ENCODE measurements around the gene DNPH1.

DNPH1 gene

DNA sequence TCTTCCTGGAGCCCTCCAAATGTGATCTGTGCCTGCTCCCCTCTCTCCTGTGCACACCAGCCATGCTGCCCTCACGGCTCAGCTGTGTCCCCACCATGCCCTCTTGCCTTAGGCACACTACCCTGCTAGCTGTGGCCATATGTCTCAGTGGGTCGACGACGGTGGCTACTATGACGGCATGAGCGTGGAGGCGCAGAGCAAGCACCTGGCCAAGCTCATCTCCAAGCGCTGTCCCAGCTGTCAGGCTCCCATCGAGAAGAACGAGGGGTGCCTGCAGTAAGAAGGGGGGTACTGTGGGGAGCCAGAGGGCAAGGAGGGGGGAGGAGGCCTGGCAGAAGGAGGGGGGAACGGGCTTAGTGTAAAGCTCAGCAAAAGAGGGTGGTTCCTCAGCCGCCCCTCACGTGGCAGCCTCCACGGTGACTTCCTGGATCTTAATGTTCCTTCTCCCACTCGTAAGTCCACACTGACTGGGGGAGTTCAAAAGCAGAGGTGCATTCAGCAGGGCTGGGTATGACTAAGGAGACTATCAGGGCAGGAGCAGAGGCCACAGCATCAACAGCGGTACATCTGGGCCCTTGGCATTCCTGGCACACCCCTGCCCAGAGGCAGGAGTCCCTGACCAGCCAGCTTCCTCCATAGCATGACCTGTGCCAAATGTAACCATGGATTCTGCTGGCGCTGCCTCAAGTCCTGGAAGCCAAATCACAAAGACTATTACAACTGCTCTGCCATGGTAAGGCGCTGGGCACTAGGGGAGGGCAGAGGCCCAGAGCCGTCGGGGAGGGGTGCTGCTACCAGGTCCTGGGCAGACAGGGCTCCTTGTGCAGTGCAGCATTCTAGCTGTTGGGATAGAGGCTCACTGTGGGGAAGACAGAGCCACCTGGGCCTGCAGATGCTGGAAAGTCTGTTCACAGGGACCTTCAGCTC lies 8.0 kb downstream of the DNPH1 start:
- no peaks in the 10 kb centered on the region for H3K27me3 Mint-ChIP-seq
- CTCF ChIA-PET: interaction anchor here (0.6 kb wide), 1 partner anchor 43 kb away, joined by 5 read pairs; no protein-coding TSS in a partner anchor
- H3K9me3 Mint-ChIP-seq: no peaks in the 10 kb centered on the region
- H3K27ac Mint-ChIP-seq: peak overlapping the region; percentile 70
- peaks cover 34% of the 10 kb centered on the region for H3K4me1 Mint-ChIP-seq
- H3K36me3 Mint-ChIP-seq: peaks cover 32% of the 10 kb centered on the region
- no peak overlapping the region for H3K4me3 Mint-ChIP-seq
- DNase-seq: no peak

DNA sequence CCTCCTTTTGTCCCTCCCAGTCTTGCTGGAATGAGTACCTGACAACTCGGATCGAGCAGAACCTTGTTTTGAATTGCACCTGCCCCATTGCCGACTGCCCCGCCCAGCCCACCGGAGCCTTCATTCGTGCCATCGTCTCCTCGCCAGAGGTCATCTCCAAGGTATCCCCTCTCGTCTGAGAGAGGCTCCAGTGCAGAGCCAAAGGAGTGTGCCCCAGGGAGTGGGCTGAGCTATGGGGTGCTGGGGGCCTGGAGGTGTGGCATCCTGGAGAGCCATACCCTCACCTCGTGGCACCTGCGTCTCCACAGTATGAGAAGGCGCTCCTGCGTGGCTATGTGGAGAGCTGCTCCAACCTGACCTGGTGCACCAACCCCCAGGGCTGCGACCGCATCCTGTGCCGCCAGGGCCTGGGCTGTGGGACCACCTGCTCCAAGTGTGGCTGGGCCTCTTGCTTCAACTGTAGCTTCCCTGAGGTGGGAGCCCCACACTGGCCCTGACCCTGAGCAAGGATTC lies 8.8 kb downstream of the DNPH1 start:
- H3K9me3 Mint-ChIP-seq: no peaks in the 10 kb centered on the region
- H3K27me3 Mint-ChIP-seq: no peaks in the 10 kb centered on the region
- no peak overlapping the region for H3K4me3 Mint-ChIP-seq
- H3K27ac Mint-ChIP-seq: no peak overlapping the region
- DNase-seq: no peak
- CTCF ChIA-PET: interaction anchor here (0.6 kb wide), 1 partner anchor 43 kb away, joined by 5 read pairs; no protein-coding TSS in a partner anchor
- peaks cover 26% of the 10 kb centered on the region for H3K4me1 Mint-ChIP-seq
- peaks cover 30% of the 10 kb centered on the region for H3K36me3 Mint-ChIP-seq

DNA sequence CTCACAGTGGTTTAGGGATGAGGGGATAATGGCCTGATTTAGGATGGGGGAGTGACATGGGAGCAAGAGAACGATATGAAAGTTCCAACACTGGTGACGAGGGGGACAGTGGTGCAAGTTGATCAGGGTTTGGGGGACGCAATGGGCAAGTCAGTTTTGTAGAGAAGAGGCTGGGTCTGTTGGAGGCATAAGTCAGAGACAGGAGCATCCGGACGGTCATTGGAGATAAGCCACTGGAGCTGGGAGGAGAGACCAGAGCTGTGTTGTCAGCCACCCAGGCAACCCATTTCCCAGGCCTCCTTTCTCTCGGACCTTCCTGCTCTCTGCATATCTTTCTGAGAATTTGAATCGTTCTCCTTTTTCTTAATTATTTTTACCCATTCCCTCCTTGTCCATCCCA lies 9.5 kb downstream of the DNPH1 start:
- no peak for DNase-seq
- H3K27ac Mint-ChIP-seq: no peak overlapping the region
- no peak overlapping the region for H3K4me3 Mint-ChIP-seq
- H3K4me1 Mint-ChIP-seq: peaks cover 22% of the 10 kb centered on the region
- H3K36me3 Mint-ChIP-seq: peaks cover 32% of the 10 kb centered on the region
- CTCF ChIA-PET: no interaction called here
- H3K9me3 Mint-ChIP-seq: no peaks in the 10 kb centered on the region
- no peaks in the 10 kb centered on the region for H3K27me3 Mint-ChIP-seq

DNA sequence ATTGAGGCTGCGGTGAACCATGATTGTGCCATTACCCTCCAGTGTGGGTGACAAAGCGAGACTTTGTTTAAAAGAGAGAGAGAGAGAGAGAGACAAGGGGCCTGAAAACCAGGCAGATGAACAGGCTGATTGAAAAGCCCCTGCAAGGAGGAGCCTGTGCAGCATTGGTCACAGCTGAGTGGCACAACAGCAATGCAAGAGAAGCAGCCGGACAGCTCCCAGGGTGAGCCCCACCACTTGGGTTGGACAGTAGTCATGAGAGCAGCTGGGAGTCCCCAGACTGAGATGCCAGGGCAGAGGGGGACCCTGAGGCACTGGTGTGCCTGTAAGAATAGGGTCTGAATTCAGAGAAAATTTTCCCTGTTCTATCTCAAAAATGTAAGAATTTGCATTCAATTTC lies 10.2 kb downstream of the DNPH1 start:
- Mint-ChIP-seq H3K27me3 (no peaks in the 10 kb centered on the region), H3K27ac (no peak overlapping the region), H3K9me3 (no peaks in the 10 kb centered on the region), H3K4me1 (peaks cover 15% of the 10 kb centered on the region), H3K36me3 (peaks cover 26% of the 10 kb centered on the region), H3K4me3 (no peak overlapping the region)
- DNase-seq: no peak
- CTCF ChIA-PET: no interaction called here

DNA sequence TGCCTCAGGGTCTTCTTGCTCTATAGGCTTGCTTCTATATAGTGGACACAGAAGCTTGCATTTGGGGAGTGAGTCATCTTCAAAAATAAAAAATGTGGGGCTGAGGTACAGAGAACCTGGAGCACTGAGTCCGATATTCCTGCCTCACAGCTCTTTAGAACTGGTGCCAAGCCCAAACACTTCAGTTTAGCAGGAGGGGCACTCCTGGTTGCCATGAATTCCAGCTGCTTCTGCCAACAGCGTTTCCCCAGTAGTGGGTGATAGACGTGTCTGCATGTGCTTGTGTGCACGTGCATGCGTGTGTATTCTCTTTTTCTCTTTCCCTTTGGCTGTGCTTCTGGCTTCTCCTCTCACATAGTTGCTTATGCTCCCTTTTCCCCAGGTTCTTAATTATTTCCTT lies 11.9 kb downstream of the DNPH1 start:
- H3K9me3 Mint-ChIP-seq: no peaks in the 10 kb centered on the region
- CTCF ChIA-PET: interaction anchor here (2.6 kb wide), 1 partner anchor 12 kb away, joined by 6 read pairs; the partner anchor contains the start of gene DNPH1
- peaks cover 19% of the 10 kb centered on the region for H3K36me3 Mint-ChIP-seq
- no peaks in the 10 kb centered on the region for H3K27me3 Mint-ChIP-seq
- no peak for DNase-seq
- no peak overlapping the region for H3K27ac Mint-ChIP-seq
- H3K4me3 Mint-ChIP-seq: no peak overlapping the region
- H3K4me1 Mint-ChIP-seq: no peaks in the 10 kb centered on the region

DNA sequence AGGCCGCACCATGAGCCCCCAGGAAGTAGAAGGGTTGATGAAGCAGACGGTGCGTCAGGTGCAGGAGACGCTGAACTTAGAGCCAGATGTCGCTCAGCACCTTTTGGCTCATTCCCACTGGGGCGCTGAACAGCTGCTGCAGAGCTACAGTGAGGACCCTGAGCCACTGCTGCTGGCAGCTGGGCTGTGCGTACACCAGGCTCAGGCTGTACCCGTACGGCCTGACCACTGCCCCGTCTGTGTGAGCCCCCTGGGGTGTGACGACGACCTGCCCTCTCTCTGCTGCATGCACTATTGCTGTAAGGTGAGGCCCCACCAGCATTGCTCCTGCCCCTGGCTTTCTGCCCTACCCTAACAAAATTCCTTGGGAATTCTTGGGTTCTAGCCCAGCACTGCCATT lies 13.1 kb downstream of the DNPH1 start:
- H3K27ac Mint-ChIP-seq: no peak overlapping the region
- peaks cover 19% of the 10 kb centered on the region for H3K36me3 Mint-ChIP-seq
- H3K4me3 Mint-ChIP-seq: no peak overlapping the region
- H3K9me3 Mint-ChIP-seq: no peaks in the 10 kb centered on the region
- DNase-seq: no peak
- H3K4me1 Mint-ChIP-seq: no peaks in the 10 kb centered on the region
- no peaks in the 10 kb centered on the region for H3K27me3 Mint-ChIP-seq
- CTCF ChIA-PET: interaction anchor here (2.6 kb wide), 1 partner anchor 13 kb away, joined by 6 read pairs; the partner anchor contains the start of gene DNPH1

DNA sequence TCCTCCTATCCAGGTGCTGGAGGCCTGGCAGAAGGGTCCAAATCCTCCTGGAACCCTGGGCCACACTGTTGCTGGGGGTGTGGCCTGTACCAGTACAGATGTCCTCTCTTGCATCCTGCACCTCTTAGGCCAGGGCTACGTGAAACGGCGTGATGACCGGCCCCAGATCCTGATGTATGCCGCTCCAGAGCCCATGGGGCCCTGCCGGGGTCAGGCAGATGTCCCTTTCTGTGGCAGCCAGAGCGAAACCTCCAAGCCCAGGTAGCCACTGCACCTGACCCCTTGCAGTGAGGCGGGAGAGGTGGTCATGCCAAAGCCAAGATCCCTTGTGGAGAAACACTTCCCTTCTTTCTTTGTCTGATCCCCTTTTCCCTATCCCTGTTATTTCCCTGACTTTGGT lies 14.2 kb downstream of the DNPH1 start:
- Mint-ChIP-seq H3K4me1 (no peaks in the 10 kb centered on the region), H3K9me3 (no peaks in the 10 kb centered on the region), H3K27me3 (no peaks in the 10 kb centered on the region), H3K36me3 (peaks cover 17% of the 10 kb centered on the region), H3K27ac (no peak overlapping the region), H3K4me3 (no peak overlapping the region)
- CTCF ChIA-PET: interaction anchor here (2.6 kb wide), 1 partner anchor 14 kb away, joined by 6 read pairs; the partner anchor contains the start of gene DNPH1
- no peak for DNase-seq

DNA sequence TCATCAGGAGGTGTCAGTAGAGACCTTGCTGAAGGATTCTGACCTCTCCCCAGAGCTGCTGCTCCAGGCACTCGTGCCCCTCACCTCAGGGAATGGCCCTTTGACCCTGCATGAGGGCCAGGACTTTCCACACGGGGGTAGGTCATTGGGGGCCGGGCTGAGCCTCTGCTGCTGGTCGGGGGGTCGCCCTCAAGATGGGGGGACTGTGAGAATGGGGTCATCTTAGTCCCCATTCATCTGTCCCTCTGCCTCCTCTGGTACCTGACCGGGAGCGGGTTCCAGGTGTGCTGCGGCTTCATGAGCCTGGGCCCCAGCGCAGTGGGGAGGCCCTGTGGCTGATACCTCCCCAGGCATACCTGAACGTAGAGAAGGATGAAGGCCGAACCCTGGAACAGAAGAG lies 15.8 kb downstream of the DNPH1 start:
- no peaks in the 10 kb centered on the region for H3K4me1 Mint-ChIP-seq
- no peak for DNase-seq
- no peaks in the 10 kb centered on the region for H3K9me3 Mint-ChIP-seq
- H3K4me3 Mint-ChIP-seq: no peak overlapping the region
- no peak overlapping the region for H3K27ac Mint-ChIP-seq
- no peaks in the 10 kb centered on the region for H3K27me3 Mint-ChIP-seq
- CTCF ChIA-PET: no interaction called here
- peaks cover 17% of the 10 kb centered on the region for H3K36me3 Mint-ChIP-seq

DNA sequence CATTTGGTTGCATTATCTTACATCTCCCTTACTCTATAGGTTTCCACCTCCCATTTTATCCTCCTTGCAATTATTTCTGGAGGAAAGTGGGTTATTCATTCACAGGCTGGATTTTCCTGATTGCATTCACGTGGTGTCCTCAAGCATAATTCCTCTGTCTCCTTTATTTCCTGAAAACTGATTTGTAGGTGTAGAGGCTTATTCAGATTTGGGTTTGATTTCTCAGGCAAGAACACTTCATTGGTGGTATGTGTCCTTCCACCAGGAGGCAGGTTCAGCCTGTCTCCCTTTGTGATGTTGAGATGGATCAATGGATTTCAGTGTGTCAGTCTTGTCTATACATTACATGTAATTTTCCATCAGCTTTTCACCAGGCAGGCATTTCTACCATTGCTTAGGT lies 17.3 kb downstream of the DNPH1 start:
- no peak overlapping the region for H3K4me3 Mint-ChIP-seq
- no peaks in the 10 kb centered on the region for H3K27me3 Mint-ChIP-seq
- no peak for DNase-seq
- CTCF ChIA-PET: interaction anchor here (1.0 to 1.1 kb wide), 2 partner anchors 13 to 186 kb away, joined by 4 to 5 read pairs; no protein-coding TSS in a partner anchor
- no peaks in the 10 kb centered on the region for H3K9me3 Mint-ChIP-seq
- no peaks in the 10 kb centered on the region for H3K4me1 Mint-ChIP-seq
- peaks cover 16% of the 10 kb centered on the region for H3K36me3 Mint-ChIP-seq
- H3K27ac Mint-ChIP-seq: no peak overlapping the region

DNA sequence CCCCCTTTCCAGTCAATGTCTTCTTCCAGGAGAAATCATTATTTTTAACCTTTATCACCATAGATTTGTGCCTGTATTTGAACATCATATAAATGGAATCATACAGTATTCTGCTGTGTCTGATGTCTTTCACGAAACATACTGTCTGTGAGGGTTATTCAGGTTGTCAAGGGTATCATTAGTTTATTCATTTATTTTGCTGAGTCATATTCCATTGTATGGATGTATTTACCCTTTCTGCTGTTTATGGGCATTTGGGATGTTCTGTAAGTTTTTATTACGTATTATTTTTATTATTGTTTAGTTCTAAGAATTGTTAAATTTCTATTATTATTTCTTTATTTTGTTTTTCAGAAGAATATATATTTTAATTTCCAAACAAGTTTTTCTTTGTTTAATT lies 22.0 kb downstream of the DNPH1 start:
- Mint-ChIP-seq H3K27me3 (no peaks in the 10 kb centered on the region), H3K36me3 (peaks cover 17% of the 10 kb centered on the region), H3K4me1 (no peaks in the 10 kb centered on the region), H3K4me3 (no peak overlapping the region), H3K9me3 (no peaks in the 10 kb centered on the region), H3K27ac (no peak overlapping the region)
- CTCF ChIA-PET: no interaction called here
- DNase-seq: no peak

DNA sequence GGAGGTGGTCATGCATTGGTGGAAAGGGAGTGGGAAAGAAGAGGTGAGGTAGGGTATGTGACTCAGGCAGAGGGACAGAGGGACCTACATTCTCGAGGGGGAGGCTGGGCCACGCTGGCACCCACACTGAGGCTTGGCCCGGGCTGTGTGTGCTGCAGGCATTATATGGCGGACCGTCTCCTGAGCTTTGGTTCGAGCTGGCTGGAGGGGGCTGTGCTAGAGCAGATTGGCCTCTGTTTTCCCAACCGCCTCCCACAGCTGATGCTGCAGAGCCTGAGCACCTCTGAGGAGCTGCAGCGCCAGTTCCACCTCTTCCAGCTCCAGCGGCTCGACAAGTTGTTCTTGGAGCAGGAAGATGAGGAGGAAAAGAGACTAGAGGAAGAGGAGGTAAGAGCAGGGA lies 23.4 kb downstream of the DNPH1 start:
- Mint-ChIP-seq H3K36me3 (peaks cover 26% of the 10 kb centered on the region), H3K27me3 (no peaks in the 10 kb centered on the region), H3K4me3 (no peak overlapping the region), H3K27ac (no peak overlapping the region), H3K4me1 (no peaks in the 10 kb centered on the region), H3K9me3 (no peaks in the 10 kb centered on the region)
- peak; percentile 10 for DNase-seq
- CTCF ChIA-PET: interaction anchor here (0.6 kb wide), 1 partner anchor 56 kb away, joined by 3 read pairs; no protein-coding TSS in a partner anchor

DNA sequence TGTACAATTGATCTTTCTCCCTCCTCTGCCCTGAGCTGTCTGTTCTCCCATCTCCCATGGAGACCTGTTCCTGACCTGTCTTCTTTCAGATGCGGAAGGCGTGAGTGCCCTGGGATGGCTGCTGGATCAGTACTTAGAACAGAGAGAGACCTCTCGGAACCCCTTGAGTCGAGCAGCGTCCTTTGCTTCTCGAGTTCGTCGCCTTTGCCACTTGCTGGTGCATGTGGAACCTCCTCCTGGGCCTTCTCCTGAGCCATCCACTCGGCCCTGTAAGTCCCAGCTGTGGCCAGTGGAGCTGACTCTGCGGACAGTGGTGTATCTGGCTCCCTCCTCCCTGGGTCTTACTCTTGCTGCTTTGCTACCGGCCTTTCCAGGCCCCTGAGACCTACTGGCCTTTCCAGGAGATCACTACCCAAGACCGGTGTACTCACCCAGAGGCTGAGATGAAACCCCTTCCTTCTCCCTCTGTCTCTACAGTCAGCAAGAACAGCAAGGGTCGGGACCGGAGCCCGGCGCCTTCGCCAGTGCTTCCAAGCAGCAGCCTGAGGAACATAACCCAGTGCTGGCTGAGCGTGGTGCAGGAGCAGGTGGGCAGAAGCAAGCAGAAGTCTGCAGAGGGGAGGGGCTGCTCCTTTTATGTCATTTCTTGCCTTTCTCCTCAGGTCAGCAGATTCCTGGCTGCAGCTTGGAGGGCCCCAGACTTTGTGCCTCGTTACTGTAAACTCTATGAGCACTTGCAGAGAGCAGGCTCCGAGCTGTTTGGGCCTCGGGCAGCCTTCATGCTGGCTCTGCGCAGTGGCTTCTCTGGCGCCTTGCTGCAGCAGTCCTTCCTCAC lies 24.8 kb downstream of the DNPH1 start:
- no peak overlapping the region for H3K27ac Mint-ChIP-seq

DNA sequence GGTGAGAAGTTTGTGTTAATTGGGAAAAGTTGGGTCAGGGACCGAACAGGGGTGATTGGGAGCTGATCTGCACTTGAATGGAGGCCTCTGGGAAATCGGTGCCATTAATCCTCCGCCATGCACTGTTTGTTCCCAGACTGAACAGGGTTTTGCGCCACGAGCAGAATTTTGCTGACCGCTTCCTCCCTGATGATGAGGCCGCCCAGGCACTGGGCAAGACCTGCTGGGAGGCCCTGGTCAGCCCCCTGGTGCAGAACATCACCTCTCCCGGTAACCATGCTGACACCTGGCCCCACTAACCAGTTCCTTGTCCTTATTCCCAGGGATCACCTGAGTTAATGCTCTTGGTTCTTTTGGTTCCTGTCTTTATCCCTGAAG lies 25.6 kb downstream of the DNPH1 start:
- Mint-ChIP-seq H3K27me3 (no peaks in the 10 kb centered on the region), H3K4me1 (peaks cover 4% of the 10 kb centered on the region), H3K4me3 (no peak overlapping the region), H3K9me3 (no peaks in the 10 kb centered on the region), H3K27ac (peak overlapping the region; percentile 35), H3K36me3 (peaks cover 31% of the 10 kb centered on the region)
- peak; percentile 0 for DNase-seq
- CTCF ChIA-PET: no interaction called here

More for the DNA sequence above, 24.8 kb downstream of the DNPH1 start:
- peak; percentile 16 for DNase-seq
- CTCF ChIA-PET: no interaction called here
- H3K4me3 Mint-ChIP-seq: no peak overlapping the region
- peaks cover 4% of the 10 kb centered on the region for H3K4me1 Mint-ChIP-seq
- H3K27me3 Mint-ChIP-seq: no peaks in the 10 kb centered on the region
- H3K36me3 Mint-ChIP-seq: peaks cover 31% of the 10 kb centered on the region
- no peaks in the 10 kb centered on the region for H3K9me3 Mint-ChIP-seq

DNA sequence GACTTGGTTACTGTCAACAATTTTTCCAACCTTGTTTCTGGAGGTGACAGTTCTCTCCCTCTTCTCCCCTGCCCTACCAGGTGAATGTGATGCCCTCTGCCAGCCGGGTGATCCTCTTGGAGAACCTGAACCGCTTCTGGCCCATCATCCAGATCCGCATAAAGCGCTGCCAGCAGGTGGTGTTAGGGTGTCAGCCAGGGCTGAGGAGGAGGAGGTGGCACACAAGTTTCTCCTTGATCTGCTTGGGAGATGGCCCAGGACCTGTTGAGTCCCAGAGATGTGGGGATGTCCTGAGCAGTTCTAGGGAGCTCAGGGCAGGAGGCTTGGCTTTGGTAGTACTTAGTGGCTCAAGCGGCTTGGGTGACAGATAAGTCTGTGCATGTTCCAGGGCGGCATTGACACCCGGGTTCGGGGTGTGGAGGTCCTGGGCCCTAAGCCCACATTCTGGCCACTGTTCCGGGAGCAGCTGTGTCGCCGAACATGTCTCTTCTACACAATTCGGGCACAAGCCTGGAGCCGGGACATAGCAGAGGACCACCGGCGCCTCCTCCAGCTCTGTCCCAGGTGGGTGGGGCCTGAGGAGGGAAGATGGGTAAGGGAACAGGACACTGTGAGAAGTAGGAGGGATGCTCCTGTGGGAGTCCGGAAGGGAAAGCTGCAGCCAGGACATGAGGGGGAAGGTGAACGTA lies 26.1 kb downstream of the DNPH1 start:
- H3K27ac Mint-ChIP-seq: peak overlapping the region; percentile 35
- peaks cover 4% of the 10 kb centered on the region for H3K4me1 Mint-ChIP-seq
- peaks cover 31% of the 10 kb centered on the region for H3K36me3 Mint-ChIP-seq
- DNase-seq: peak; percentile 19
- H3K4me3 Mint-ChIP-seq: no peak overlapping the region
- CTCF ChIA-PET: no interaction called here
- H3K27me3 Mint-ChIP-seq: no peaks in the 10 kb centered on the region
- no peaks in the 10 kb centered on the region for H3K9me3 Mint-ChIP-seq
